GM18870 (cell line): Measurements from ENCODE around the gene CASP8.

Source experiments
- ATAC-seq: cut with Tn5 transposase; IDR thresholded peaks from one replicate; pipeline ENCODE4 v1.9.1; 2021; ENCODE audit warnings: moderate library complexity; ENCODE audit not compliant: unreplicated experiment

The CASP8 gene

DNA sequence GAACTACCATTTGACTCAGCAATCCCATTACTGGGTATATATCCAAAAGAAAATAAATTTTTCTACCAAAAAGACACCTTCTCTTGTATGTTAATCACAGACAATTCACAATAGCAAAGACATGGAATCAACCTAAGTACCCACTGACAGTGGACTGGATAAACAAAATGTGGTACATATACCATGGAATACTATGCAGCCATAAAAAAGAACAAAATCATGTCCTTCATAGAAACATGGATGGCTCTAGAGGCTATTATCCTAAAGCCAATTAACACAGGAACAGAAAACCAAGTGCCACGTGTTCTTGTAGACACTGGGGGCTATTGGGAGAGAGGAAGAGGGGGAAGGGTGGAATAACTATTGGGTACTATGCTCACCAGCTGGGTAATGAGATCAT lies 69.1 kb downstream of the CASP8 start:
- ATAC-seq = no peak
